SK-N-SH treated with all-trans-retinoic acid at 6 μM for 48 hours (cell line): ENCODE results near the gene ANKRD39.

ENCODE experiments used
- ATAC-seq: fragments of 200-7000 bp; cut with Tn5 transposase; 3 replicates; pipeline ENCODE4 v1.9.1; 2020; ENCODE audit warnings: mild to moderate bottlenecking, moderate library complexity
- ARNTL ChIP-seq: fragments of 450-650 bp; formaldehyde crosslinking; IDR thresholded peaks from 2 replicates; pipeline ENCODE4 v1.5.0; 2020; ENCODE audit warnings: low read depth, mild to moderate bottlenecking, moderate library complexity, borderline replicate concordance
- BACH2 ChIP-seq: fragments of 250-450 bp; sonication (Bioruptor Pico); IDR thresholded peaks from 2 replicates; pipeline ENCODE4 v1.9.0; 2021; ENCODE audit warnings: mild to moderate bottlenecking, borderline replicate concordance
- CSDC2 ChIP-seq: fragments of 250-450 bp; sonication (Bioruptor Pico); IDR thresholded peaks from 2 replicates; pipeline ENCODE4 v1.5.0; 2020; ENCODE audit warnings: mild to moderate bottlenecking, moderate library complexity
- ESRRG ChIP-seq: fragments of 250-450 bp; sonication (Bioruptor Pico); IDR thresholded peaks from 2 replicates; pipeline ENCODE4 v1.6.1; 2021; ENCODE audit warnings: mild to moderate bottlenecking
- GLIS3 ChIP-seq: fragments of 250-450 bp; sonication (Bioruptor Pico); IDR thresholded peaks from 2 replicates; pipeline ENCODE4 v1.5.0; 2020; ENCODE audit warnings: mild to moderate bottlenecking, moderate library complexity
- ISL1 ChIP-seq: fragments of 250-450 bp; sonication (Bioruptor Pico); IDR thresholded peaks from 2 replicates; pipeline ENCODE4 v2.1.2; 2022; ENCODE audit warnings: mild to moderate bottlenecking, moderate library complexity
- OSR1 ChIP-seq: fragments of 250-450 bp; sonication (Bioruptor Pico); IDR thresholded peaks from 2 replicates; pipeline ENCODE4 v1.8.0; 2022; ENCODE audit warnings: moderate library complexity, mild to moderate bottlenecking, inconsistent platforms
- RARB ChIP-seq: fragments of 250-450 bp; sonication (Bioruptor Pico); IDR thresholded peaks from 2 replicates; pipeline ENCODE4 v1.8.0; 2021; ENCODE audit warnings: mild to moderate bottlenecking, moderate library complexity
- TOX ChIP-seq: fragments of 250-450 bp; sonication (Bioruptor Pico); IDR thresholded peaks from 2 replicates; pipeline ENCODE4 v1.8.0; 2021; ENCODE audit warnings: mild to moderate bottlenecking, moderate library complexity, borderline replicate concordance
- ZC3H10 ChIP-seq: fragments of 250-450 bp; sonication (Bioruptor Pico); IDR thresholded peaks from 2 replicates; pipeline ENCODE4 v1.5.1; 2021; ENCODE audit warnings: mild to moderate bottlenecking, moderate library complexity
- ZFP3 ChIP-seq: fragments of 250-450 bp; sonication (Bioruptor Pico); IDR thresholded peaks from 2 replicates; pipeline ENCODE4 v1.5.0; 2020; ENCODE audit warnings: mild to moderate bottlenecking, moderate library complexity
- ZFP30 ChIP-seq: fragments of 450-650 bp; formaldehyde crosslinking; IDR thresholded peaks from 2 replicates; pipeline ENCODE4 v1.5.0; 2022; ENCODE audit warnings: mild to moderate bottlenecking, moderate library complexity
- ZNF565 ChIP-seq: fragments of 450-650 bp; formaldehyde crosslinking; conservative IDR thresholded peaks from 2 replicates; pipeline ENCODE4 v1.5.0; 2020; ENCODE audit warnings: low read depth, mild to moderate bottlenecking, moderate library complexity
- ZNF70 ChIP-seq: fragments of 450-650 bp; formaldehyde crosslinking; IDR thresholded peaks from 2 replicates; pipeline ENCODE4 v1.5.0; 2020; ENCODE audit warnings: mild to moderate bottlenecking, moderate library complexity
- ZNF8 ChIP-seq: fragments of 450-650 bp; formaldehyde crosslinking; IDR thresholded peaks from 2 replicates; pipeline ENCODE4 v1.5.0; 2020; ENCODE audit warnings: mild to moderate bottlenecking, moderate library complexity
- TF ChIP-seq, protein P1 (sequence below): fragments of 250-450 bp; sonication (Bioruptor Pico); IDR thresholded peaks from 2 replicates; pipeline ENCODE4 v1.5.1; 2020; ENCODE audit warnings: low read depth, mild to moderate bottlenecking, moderate library complexity
- TF ChIP-seq, protein P2 (sequence below): fragments of 250-450 bp; sonication (Bioruptor Pico); IDR thresholded peaks from 2 replicates; pipeline ENCODE4 v1.5.1; 2021; ENCODE audit warnings: mild to moderate bottlenecking, moderate library complexity
- TF ChIP-seq, protein P3 (sequence below): fragments of 250-450 bp; sonication (Bioruptor Pico); IDR thresholded peaks from 2 replicates; pipeline ENCODE4 v1.8.0; 2020; ENCODE audit warnings: mild to moderate bottlenecking, moderate library complexity, borderline replicate concordance
- TF ChIP-seq, protein P4 (sequence below): fragments of 250-450 bp; sonication (Bioruptor Pico); IDR thresholded peaks from 2 replicates; pipeline ENCODE4 v1.5.0; 2020; ENCODE audit warnings: mild to moderate bottlenecking, moderate library complexity
- TF ChIP-seq, protein P5 (sequence below): fragments of 250-450 bp; sonication (Bioruptor Pico); IDR thresholded peaks from 2 replicates; pipeline ENCODE4 v1.8.0; 2021; ENCODE audit warnings: low read depth, mild to moderate bottlenecking, moderate library complexity, borderline replicate concordance

The ANKRD39 gene

DNA sequence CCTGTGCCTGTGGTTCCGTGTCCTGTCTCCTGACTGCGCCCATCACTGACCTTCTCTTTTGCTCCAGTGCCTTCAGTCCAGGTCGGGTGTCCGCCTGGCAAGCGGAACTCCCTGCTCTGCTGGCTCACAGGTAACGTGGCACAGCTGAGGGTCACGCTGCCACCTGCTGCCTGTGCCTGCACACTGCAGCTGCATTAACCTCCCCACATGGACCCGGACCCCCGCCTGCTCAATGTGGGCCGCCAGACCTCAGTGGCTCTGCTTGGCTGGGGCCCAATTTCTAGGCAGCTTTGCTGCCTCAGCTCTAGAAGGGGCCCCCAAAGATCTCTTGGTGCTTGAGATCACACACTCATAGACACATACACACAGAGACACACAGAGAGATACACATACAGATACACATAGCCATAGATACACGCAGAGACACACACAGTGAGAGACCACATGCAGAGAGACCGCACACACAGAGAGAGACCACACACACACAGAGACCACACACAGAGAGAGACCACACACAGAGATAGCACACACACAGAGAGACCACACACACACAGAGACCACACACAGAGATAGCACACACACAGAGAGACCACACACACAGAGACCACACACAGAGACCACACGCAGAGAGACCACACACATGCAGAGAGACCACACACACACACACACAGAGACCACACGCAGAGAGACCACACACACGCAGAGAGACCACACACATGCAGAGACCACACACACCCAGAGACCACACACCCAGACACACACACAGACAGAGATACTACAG lies 56.6 kb downstream of the ANKRD39 start:
- peak; percentile 96 for ATAC-seq

DNA sequence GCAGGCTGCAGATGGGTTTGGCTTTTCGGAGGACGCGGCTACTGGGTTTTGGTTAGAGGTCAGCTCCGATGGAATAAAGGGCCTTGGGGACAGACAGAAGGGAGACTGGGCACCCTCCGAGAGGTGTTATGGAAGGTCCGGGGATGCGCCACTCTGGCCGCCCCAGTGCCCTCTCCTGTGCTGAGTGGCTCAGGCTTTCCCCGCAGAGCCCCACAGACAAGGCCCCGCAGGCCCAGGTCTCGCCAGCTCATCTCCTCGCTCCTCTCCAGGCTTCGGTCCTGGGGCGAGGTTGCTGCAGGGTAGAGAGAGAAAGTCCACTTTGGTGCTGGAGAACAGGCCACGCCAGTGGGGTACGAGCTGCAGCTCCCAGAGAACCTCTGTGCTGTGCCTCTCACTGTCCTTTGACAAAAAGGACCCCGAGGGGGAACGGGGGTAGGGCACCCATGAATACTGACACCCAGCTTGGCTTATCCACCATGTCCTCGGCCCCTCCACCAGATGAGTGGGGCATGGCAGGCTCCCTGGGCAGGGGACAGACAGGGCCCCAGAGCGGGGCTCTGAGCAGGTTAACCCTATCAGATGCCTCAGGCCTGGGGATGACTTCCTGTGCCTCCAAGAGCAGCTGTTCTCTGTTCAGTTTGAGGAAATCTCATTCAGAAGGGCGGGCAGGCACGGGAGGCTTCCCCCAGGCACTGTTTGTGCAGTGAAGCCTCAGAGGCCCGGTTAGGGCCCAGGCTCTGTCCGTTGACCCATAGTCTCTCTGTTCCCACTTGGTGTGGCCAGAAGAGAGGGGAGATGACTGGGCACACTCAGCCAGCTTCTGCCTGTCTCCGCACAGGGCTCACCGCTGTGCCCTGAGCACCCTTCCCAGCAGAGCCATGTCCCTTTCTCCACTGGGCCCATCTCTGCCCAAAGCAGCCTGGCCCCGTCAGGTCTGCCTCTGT lies 57.5 kb downstream of the ANKRD39 start:
- peak; percentile 68 for ATAC-seq
- TF ChIP-seq ISL1: no peak
- no peak for TF ChIP-seq ARNTL
- no peak for TF ChIP-seq ZNF70 (CRISPR knock-in tag)
- TF ChIP-seq GLIS3 (CRISPR knock-in tag): no peak
- TF ChIP-seq ZNF8: no peak
- TF ChIP-seq OSR1 (CRISPR knock-in tag): no peak
- no peak for TF ChIP-seq ESRRG

More for the DNA sequence above, 56.6 kb downstream of the ANKRD39 start:
- TF ChIP-seq BACH2 (CRISPR knock-in tag) (no peak), TOX (CRISPR knock-in tag) (no peak), GLIS3 (CRISPR knock-in tag) (no peak)
- TF ChIP-seq, protein P1, sequence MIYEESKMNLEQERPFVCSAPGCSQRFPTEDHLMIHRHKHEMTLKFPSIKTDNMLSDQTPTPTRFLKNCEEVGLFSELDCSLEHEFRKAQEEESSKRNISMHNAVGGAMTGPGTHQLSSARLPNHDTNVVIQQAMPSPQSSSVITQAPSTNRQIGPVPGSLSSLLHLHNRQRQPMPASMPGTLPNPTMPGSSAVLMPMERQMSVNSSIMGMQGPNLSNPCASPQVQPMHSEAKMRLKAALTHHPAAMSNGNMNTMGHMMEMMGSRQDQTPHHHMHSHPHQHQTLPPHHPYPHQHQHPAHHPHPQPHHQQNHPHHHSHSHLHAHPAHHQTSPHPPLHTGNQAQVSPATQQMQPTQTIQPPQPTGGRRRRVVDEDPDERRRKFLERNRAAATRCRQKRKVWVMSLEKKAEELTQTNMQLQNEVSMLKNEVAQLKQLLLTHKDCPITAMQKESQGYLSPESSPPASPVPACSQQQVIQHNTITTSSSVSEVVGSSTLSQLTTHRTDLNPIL (CRISPR knock-in tag): no peak
- TF ChIP-seq, protein P2, sequence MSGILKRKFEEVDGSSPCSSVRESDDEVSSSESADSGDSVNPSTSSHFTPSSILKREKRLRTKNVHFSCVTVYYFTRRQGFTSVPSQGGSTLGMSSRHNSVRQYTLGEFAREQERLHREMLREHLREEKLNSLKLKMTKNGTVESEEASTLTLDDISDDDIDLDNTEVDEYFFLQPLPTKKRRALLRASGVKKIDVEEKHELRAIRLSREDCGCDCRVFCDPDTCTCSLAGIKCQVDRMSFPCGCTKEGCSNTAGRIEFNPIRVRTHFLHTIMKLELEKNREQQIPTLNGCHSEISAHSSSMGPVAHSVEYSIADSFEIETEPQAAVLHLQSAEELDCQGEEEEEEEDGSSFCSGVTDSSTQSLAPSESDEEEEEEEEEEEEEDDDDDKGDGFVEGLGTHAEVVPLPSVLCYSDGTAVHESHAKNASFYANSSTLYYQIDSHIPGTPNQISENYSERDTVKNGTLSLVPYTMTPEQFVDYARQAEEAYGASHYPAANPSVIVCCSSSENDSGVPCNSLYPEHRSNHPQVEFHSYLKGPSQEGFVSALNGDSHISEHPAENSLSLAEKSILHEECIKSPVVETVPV (CRISPR knock-in tag): no peak

DNA sequence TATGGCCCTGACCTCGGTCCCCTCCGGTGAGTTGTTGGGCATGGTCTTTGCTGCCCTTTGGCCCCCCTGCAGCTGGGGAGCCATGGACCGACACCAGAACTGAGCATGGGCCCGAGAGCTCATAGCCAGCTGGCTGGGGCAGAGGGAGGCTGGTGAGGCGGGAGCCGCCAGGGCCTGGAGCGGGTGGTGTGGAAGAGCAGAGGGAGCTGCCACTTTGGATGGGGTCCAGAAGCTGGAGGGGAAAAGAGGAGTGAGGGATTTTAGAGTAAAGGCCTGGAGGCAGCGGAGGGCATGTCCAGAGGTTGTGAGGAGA lies 58.2 kb downstream of the ANKRD39 start:
- TF ChIP-seq ZFP3 (CRISPR knock-in tag): no peak
- no peak for TF ChIP-seq ZNF565 (CRISPR knock-in tag)
- TF ChIP-seq OSR1 (CRISPR knock-in tag): no peak
- TF ChIP-seq, protein P3, sequence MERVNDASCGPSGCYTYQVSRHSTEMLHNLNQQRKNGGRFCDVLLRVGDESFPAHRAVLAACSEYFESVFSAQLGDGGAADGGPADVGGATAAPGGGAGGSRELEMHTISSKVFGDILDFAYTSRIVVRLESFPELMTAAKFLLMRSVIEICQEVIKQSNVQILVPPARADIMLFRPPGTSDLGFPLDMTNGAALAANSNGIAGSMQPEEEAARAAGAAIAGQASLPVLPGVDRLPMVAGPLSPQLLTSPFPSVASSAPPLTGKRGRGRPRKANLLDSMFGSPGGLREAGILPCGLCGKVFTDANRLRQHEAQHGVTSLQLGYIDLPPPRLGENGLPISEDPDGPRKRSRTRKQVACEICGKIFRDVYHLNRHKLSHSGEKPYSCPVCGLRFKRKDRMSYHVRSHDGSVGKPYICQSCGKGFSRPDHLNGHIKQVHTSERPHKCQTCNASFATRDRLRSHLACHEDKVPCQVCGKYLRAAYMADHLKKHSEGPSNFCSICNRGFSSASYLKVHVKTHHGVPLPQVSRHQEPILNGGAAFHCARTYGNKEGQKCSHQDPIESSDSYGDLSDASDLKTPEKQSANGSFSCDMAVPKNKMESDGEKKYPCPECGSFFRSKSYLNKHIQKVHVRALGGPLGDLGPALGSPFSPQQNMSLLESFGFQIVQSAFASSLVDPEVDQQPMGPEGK (CRISPR knock-in tag): no peak
- no peak for TF ChIP-seq ZNF70 (CRISPR knock-in tag)
- TF ChIP-seq ZFP30 (CRISPR knock-in tag): no peak
- TF ChIP-seq ZC3H10 (CRISPR knock-in tag): no peak
- TF ChIP-seq ARNTL: no peak
- no peak for TF ChIP-seq GLIS3 (CRISPR knock-in tag)
- TF ChIP-seq, protein P1 (CRISPR knock-in tag): no peak
- TF ChIP-seq CSDC2: no peak
- TF ChIP-seq, protein P4, sequence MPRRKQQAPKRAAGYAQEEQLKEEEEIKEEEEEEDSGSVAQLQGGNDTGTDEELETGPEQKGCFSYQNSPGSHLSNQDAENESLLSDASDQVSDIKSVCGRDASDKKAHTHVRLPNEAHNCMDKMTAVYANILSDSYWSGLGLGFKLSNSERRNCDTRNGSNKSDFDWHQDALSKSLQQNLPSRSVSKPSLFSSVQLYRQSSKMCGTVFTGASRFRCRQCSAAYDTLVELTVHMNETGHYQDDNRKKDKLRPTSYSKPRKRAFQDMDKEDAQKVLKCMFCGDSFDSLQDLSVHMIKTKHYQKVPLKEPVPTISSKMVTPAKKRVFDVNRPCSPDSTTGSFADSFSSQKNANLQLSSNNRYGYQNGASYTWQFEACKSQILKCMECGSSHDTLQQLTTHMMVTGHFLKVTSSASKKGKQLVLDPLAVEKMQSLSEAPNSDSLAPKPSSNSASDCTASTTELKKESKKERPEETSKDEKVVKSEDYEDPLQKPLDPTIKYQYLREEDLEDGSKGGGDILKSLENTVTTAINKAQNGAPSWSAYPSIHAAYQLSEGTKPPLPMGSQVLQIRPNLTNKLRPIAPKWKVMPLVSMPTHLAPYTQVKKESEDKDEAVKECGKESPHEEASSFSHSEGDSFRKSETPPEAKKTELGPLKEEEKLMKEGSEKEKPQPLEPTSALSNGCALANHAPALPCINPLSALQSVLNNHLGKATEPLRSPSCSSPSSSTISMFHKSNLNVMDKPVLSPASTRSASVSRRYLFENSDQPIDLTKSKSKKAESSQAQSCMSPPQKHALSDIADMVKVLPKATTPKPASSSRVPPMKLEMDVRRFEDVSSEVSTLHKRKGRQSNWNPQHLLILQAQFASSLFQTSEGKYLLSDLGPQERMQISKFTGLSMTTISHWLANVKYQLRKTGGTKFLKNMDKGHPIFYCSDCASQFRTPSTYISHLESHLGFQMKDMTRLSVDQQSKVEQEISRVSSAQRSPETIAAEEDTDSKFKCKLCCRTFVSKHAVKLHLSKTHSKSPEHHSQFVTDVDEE (CRISPR knock-in tag): no peak
- TF ChIP-seq RARB (CRISPR knock-in tag): no peak
- TF ChIP-seq, protein P2 (CRISPR knock-in tag): no peak
- TF ChIP-seq, protein P5, sequence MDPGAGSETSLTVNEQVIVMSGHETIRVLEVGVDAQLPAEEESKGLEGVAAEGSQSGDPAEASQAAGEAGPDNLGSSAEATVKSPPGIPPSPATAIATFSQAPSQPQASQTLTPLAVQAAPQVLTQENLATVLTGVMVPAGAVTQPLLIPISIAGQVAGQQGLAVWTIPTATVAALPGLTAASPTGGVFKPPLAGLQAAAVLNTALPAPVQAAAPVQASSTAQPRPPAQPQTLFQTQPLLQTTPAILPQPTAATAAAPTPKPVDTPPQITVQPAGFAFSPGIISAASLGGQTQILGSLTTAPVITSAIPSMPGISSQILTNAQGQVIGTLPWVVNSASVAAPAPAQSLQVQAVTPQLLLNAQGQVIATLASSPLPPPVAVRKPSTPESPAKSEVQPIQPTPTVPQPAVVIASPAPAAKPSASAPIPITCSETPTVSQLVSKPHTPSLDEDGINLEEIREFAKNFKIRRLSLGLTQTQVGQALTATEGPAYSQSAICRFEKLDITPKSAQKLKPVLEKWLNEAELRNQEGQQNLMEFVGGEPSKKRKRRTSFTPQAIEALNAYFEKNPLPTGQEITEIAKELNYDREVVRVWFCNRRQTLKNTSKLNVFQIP: no peak

More for the DNA sequence above, 58.2 kb downstream of the ANKRD39 start:
- no peak for ATAC-seq
